Measurements from ENCODE around the gene TIMM13.

GRCh38 chr19:2385053-2385721, 42.2 kb downstream of the TIMM13 start:
- TF ChIP-seq CTCF (IDR thresholded peaks at IDR 0.05) (no peak), POLR2A (IDR thresholded peaks at IDR 0.05) (no peak)

Data from breast epithelium (tissue), 3 donors.